ENCODE measurements around the gene LPCAT3.

The LPCAT3 gene

DNA sequence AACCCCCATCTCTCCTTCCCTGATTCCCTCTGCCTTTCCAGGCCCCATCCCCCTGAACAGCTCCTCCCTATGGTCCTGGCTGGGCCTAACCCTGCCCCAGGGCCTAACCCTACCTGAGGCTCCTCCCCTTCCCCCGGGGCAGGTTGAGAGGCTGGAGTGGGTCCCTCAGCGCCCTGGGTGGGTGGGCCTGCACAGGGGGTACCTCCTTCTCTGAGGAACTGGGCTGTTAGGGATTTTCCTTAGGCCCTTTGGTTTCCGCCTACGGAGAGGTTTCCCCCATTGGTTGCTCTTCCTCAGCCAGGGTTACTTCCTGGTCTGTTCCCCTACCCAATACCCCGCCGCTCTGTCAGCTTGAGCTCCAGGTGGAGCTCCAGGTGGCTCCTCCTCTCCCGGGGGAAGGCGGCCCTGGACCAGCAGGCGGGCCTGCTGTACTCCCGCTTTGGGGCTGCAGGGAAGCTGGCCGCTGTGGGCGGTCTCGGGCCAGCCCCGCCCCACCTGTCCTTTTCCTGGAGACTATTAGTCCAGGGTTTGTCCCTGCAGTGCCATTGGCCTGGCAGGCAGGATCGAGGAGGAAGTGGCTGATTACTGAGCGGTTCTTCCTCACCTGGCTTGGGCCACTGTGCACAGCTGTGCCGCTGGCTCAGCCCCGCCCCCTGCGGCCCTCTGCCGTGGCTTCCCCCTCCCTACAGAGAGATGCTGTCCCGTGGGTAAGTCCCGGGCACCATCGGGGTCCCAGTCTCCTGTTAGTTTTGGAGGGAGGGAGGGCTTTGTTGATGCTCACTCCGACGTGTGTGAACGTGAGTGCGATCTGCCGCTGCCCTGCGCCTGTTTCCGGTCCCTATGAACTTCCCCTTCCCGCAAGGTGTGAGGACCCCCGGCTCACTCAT is 72.0 kb downstream of the LPCAT3 start:
- peak; percentile 85 for DNase-seq
- TF ChIP-seq, protein P1, sequence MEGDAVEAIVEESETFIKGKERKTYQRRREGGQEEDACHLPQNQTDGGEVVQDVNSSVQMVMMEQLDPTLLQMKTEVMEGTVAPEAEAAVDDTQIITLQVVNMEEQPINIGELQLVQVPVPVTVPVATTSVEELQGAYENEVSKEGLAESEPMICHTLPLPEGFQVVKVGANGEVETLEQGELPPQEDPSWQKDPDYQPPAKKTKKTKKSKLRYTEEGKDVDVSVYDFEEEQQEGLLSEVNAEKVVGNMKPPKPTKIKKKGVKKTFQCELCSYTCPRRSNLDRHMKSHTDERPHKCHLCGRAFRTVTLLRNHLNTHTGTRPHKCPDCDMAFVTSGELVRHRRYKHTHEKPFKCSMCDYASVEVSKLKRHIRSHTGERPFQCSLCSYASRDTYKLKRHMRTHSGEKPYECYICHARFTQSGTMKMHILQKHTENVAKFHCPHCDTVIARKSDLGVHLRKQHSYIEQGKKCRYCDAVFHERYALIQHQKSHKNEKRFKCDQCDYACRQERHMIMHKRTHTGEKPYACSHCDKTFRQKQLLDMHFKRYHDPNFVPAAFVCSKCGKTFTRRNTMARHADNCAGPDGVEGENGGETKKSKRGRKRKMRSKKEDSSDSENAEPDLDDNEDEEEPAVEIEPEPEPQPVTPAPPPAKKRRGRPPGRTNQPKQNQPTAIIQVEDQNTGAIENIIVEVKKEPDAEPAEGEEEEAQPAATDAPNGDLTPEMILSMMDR (IDR thresholded peaks at IDR 0.05): no peak
- Mint-ChIP-seq H3K4me1 (peaks cover 59% of the 10 kb centered on the region), H3K9me3 (no peaks in the 10 kb centered on the region), H3K27ac (peak overlapping the region; percentile 84), H3K27me3 (ENCODE audit: low read depth, poor library complexity) (no peaks in the 10 kb centered on the region), H3K36me3 (ENCODE audit: low read depth) (peaks cover 6% of the 10 kb centered on the region), H3K4me3 (peak overlapping the region; percentile 86)

DNA sequence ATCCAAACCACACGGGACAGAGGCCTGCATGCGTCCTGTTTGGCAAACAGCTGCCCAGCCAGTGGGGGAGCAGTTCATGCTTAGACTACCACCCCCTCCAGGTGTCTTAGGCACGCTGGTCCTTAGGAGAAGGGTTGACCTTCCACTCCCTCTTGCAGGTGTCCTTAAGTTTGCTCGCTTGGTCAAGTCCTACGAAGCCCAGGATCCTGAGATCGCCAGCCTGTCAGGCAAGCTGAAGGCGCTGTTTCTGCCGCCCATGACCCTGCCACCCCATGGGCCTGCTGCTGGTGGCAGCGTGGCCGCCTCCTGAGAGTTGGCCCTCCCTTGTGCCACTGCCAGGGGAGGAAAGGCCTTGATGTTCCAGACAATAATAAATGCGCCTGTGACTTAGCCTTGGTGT is 72.7 kb downstream of the LPCAT3 start:
- Mint-ChIP-seq H3K4me3 (peak overlapping the region; percentile 86), H3K27me3 (ENCODE audit: low read depth, poor library complexity) (no peaks in the 10 kb centered on the region), H3K27ac (peak overlapping the region; percentile 84), H3K4me1 (peaks cover 66% of the 10 kb centered on the region), H3K9me3 (no peaks in the 10 kb centered on the region), H3K36me3 (ENCODE audit: low read depth) (peaks cover 13% of the 10 kb centered on the region)
- TF ChIP-seq, protein P1 (IDR thresholded peaks at IDR 0.05): no peak
- DNase-seq: no peak

DNA sequence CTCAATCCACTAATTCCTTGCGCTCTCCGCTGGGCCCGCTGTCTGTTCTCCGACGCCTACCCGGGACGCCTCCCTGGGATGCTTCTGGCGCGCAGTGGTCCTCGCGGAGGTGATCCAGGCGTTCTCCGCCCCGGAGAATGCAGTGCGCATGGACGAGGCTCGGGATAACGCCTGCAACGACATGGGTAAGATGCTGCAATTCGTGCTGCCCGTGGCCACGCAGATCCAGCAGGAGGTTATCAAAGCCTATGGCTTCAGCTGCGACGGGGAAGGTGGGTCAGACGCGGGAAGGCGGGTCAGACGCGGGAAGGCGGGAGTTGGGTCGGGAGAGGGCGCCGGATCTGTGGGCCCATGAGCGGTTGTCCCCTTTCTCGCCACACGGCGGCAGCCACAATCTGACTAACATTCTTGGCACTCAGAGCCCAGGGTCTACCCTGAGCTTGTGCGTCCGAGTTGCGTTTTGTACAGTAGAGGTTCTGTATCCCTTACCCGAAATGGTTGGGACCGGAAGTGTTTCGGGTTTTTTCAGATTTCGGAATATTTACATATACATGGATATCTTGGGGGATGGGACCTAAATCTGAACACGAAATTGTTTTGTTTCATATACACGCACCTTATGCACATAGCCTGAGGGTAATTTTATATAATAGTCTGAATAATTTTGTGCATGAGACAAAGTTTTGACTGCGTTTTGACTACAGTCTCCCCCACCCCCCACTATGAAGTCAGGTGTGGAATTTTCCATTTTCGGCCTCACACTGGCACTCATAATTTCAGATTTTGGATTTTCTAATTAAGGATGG is 73.7 kb downstream of the LPCAT3 start:
- TF ChIP-seq, protein P1 (IDR thresholded peaks at IDR 0.05): peak; percentile 59
- H3K4me1 Mint-ChIP-seq: peaks cover 71% of the 10 kb centered on the region
- H3K4me3 Mint-ChIP-seq: peak overlapping the region; percentile 86
- DNase-seq: peak; percentile 87
- H3K36me3 Mint-ChIP-seq (ENCODE audit: low read depth): peaks cover 22% of the 10 kb centered on the region
- H3K27ac Mint-ChIP-seq: peak overlapping the region; percentile 100
- no peaks in the 10 kb centered on the region for H3K27me3 Mint-ChIP-seq (ENCODE audit: low read depth, poor library complexity)
- H3K9me3 Mint-ChIP-seq: no peaks in the 10 kb centered on the region

DNA sequence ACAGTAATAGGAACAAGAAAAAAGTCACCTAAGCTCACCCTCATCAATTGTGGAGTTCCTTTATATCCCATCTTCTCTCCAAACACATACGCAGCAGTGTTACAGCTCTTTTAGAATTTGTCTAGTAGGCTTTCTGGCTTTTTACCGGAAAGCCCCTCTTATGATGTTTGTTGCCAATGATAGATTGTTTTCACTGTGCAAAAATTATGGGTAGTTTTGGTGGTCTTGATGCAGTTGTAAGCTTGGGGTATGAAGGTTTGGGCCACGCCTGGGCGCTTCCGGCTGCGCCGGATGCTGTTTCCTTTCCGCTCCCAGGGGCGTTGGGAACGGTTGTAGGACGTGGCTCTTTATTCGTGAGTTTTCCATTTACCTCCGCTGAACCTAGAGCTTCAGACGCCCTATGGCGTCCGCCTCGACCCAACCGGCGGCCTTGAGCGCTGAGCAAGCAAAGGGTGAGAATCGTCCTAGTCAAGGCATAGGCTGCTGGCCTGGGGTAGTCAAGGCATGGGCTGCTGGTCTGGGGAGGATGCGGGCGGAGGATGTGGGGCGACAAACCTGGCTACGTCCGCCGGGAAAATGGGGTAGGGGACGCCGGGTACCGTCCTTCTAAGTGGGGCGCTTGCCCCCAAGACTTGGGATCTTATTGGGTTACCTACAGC is 74.4 kb downstream of the LPCAT3 start, which contains the start of the genes C12orf57 and RNU7-1:
Gene C12orf57 (plus strand): TSS at position 301 of the 659 bp plus-strand sequence. CDS start 100 bp downstream, at position 401.
Gene RNU7-1 (plus strand): TSS at position 95 of the 659 bp plus-strand sequence.
- H3K27ac Mint-ChIP-seq: peak within 1 kb of the TSS; percentile 100
- H3K36me3 Mint-ChIP-seq (ENCODE audit: low read depth): peaks cover 29% of the 10 kb centered on the region
- TF ChIP-seq, protein P1 (IDR thresholded peaks at IDR 0.05): no peak
- peaks cover 2% of the 10 kb centered on the region for H3K27me3 Mint-ChIP-seq (ENCODE audit: low read depth, poor library complexity)
- H3K4me1 Mint-ChIP-seq: peaks cover 79% of the 10 kb centered on the region
- peak; percentile 64 for DNase-seq
- no peaks in the 10 kb centered on the region for H3K9me3 Mint-ChIP-seq
- peak within 1 kb of the TSS; percentile 86 for H3K4me3 Mint-ChIP-seq

DNA sequence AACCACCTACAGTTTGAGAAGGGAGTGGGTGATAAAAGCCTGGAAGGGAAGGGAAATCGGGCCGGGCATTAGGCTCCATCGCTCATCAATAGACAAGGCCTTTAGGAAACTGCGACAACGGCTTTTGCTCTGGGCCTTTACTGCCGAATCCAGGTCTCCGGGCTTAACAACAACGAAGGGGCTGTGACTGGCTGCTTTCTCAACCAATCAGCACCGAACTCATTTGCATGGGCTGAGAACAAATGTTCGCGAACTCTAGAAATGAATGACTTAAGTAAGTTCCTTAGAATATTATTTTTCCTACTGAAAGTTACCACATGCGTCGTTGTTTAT is 74.9 kb downstream of the LPCAT3 start:
- Mint-ChIP-seq H3K4me1 (peaks cover 80% of the 10 kb centered on the region), H3K27me3 (ENCODE audit: low read depth, poor library complexity) (peaks cover 2% of the 10 kb centered on the region), H3K27ac (peak overlapping the region; percentile 100), H3K9me3 (no peaks in the 10 kb centered on the region), H3K4me3 (peak overlapping the region; percentile 86), H3K36me3 (ENCODE audit: low read depth) (peaks cover 29% of the 10 kb centered on the region)
- peak; percentile 71 for DNase-seq
- TF ChIP-seq, protein P1 (IDR thresholded peaks at IDR 0.05): no peak
